WTC11 (cell line): Measurements from ENCODE around the gene STX4. TPM values are rescaled to one million over a fixed set of nuclear protein-coding genes. Genes with fewer than 3 reads are reported as not detected.

Experiments
- ATAC-seq: fragments of 200-7000 bp; cut with Tn5 transposase; 2 replicates; pipeline ENCODE4 v1.10.0; 2021; ENCODE audit warnings: mild to moderate bottlenecking, moderate library complexity
- CTCF ChIA-PET: fragments of 300-600 bp; sonication (Branson Sonifier 250); formaldehyde crosslinking; loops from one replicate; lab custom pipeline; 2021; ENCODE audit warnings: antibody characterized with exemption; lab: Charles Lee
- POLR2A ChIA-PET: fragments of 350-600 bp; sonication (Branson Sonifier 250); formaldehyde crosslinking; loops from one replicate; lab custom pipeline; 2021; ENCODE audit warnings: antibody characterized with exemption; lab: Charles Lee
- DNase-seq: peaks from one replicate; pipeline ENCODE4 v3.0.0; 2021; ENCODE audit warnings: low spot score
- H3K27ac Mint-ChIP-seq: 2 replicates; pipeline ENCODE4 v1.8.0; 2021; ENCODE audit warnings: mixed read lengths
- H3K27me3 Mint-ChIP-seq: 2 replicates; pipeline ENCODE4 v1.8.0; 2021; ENCODE audit warnings: low read depth, mild to moderate bottlenecking, moderate library complexity, mixed read lengths
- H3K36me3 Mint-ChIP-seq: 2 replicates; pipeline ENCODE4 v1.8.0; 2021; ENCODE audit warnings: mixed read lengths
- H3K4me1 Mint-ChIP-seq: 2 replicates; pipeline ENCODE4 v1.8.0; 2022; ENCODE audit warnings: mixed read lengths
- H3K4me3 Mint-ChIP-seq: 2 replicates; pipeline ENCODE4 v1.8.0; 2021; ENCODE audit warnings: mild to moderate bottlenecking, moderate library complexity, mixed read lengths
- H3K9me3 Mint-ChIP-seq: 2 replicates; pipeline ENCODE4 v1.8.0; 2021; ENCODE audit warnings: mixed read lengths
- AFF4 ChIP-seq: sonication (generic); formaldehyde crosslinking; IDR thresholded peaks from 2 replicates; pipeline ENCODE4 v1.8.1; 2023; ENCODE audit warnings: mild to moderate bottlenecking, missing genetic modification reagents, borderline replicate concordance
- ATF1 ChIP-seq: sonication (generic); formaldehyde crosslinking; IDR thresholded peaks from 2 replicates; pipeline ENCODE4 v1.8.1; 2023; ENCODE audit warnings: mild to moderate bottlenecking, moderate library complexity, missing genetic modification reagents
- ATF3 ChIP-seq: sonication (generic); formaldehyde crosslinking; conservative IDR thresholded peaks from 2 replicates; pipeline ENCODE4 v1.8.1; 2022; ENCODE audit warnings: mild to moderate bottlenecking, missing genetic modification reagents
- CREB1 ChIP-seq: sonication (generic); formaldehyde crosslinking; IDR thresholded peaks from 2 replicates; pipeline ENCODE4 v1.8.0; 2023; ENCODE audit warnings: mild to moderate bottlenecking, missing genetic modification reagents
- FOXJ3 ChIP-seq: sonication (generic); formaldehyde crosslinking; IDR thresholded peaks from 2 replicates; pipeline ENCODE4 v1.9.0; 2021; ENCODE audit warnings: missing genetic modification reagents, mild to moderate bottlenecking, borderline replicate concordance
- FOXP1 ChIP-seq: sonication (generic); formaldehyde crosslinking; IDR thresholded peaks from 2 replicates; pipeline ENCODE4 v1.8.0; 2022; ENCODE audit warnings: missing genetic modification reagents, mild to moderate bottlenecking, moderate library complexity, borderline replicate concordance
- GABPB1 ChIP-seq: sonication (generic); formaldehyde crosslinking; IDR thresholded peaks from 2 replicates; pipeline ENCODE4 v1.8.1; 2023; ENCODE audit warnings: mild to moderate bottlenecking, missing genetic modification reagents
- GRHL2 ChIP-seq: fragments of 250-450 bp; sonication (Bioruptor Pico); IDR thresholded peaks from 2 replicates; pipeline ENCODE4 v1.8.0; 2022; ENCODE audit warnings: mild to moderate bottlenecking, moderate library complexity; ENCODE audit not compliant: insufficient replicate concordance, severe bottlenecking
- HMGA2 ChIP-seq: fragments of 250-450 bp; sonication (Bioruptor Pico); IDR thresholded peaks from 2 replicates; pipeline ENCODE4 v1.4.0; 2021; ENCODE audit warnings: mild to moderate bottlenecking, moderate library complexity
- JUN ChIP-seq: sonication (generic); formaldehyde crosslinking; IDR thresholded peaks from 2 replicates; pipeline ENCODE4 v1.8.0; 2023; ENCODE audit warnings: mild to moderate bottlenecking, missing genetic modification reagents
- KAT7 ChIP-seq: sonication (generic); formaldehyde crosslinking; IDR thresholded peaks from 2 replicates; pipeline ENCODE4 v1.8.1; 2023; ENCODE audit warnings: missing genetic modification reagents, mild to moderate bottlenecking, borderline replicate concordance
- NFE2L1 ChIP-seq: sonication (generic); formaldehyde crosslinking; IDR thresholded peaks from 2 replicates; pipeline ENCODE4 v1.8.1; 2023; ENCODE audit warnings: missing genetic modification reagents
- NFYB ChIP-seq: sonication (generic); formaldehyde crosslinking; conservative IDR thresholded peaks from 2 replicates; pipeline ENCODE4 v1.8.0; 2022; ENCODE audit warnings: low read depth, missing genetic modification reagents
- NR2C2 ChIP-seq: sonication (generic); formaldehyde crosslinking; IDR thresholded peaks from 2 replicates; pipeline ENCODE4 v1.8.0; 2022; ENCODE audit warnings: mild to moderate bottlenecking, missing genetic modification reagents
- OVOL2 ChIP-seq: fragments of 250-450 bp; sonication (Bioruptor Pico); IDR thresholded peaks from 2 replicates; pipeline ENCODE4 v1.9.0; 2021; ENCODE audit warnings: mild to moderate bottlenecking, borderline replicate concordance
- SMAD4 ChIP-seq: sonication (generic); formaldehyde crosslinking; IDR thresholded peaks from 2 replicates; pipeline ENCODE4 v1.8.0; 2022; ENCODE audit warnings: mild to moderate bottlenecking, missing genetic modification reagents
- SOX15 ChIP-seq: fragments of 250-450 bp; sonication (Bioruptor Pico); IDR thresholded peaks from 2 replicates; pipeline ENCODE4 v1.9.0; 2021; ENCODE audit warnings: mild to moderate bottlenecking
- TEAD1 ChIP-seq: sonication (generic); formaldehyde crosslinking; IDR thresholded peaks from 2 replicates; pipeline ENCODE4 v1.8.0; 2022; ENCODE audit warnings: mild to moderate bottlenecking, missing genetic modification reagents
- ZBTB43 ChIP-seq: sonication (generic); formaldehyde crosslinking; IDR thresholded peaks from 2 replicates; pipeline ENCODE4 v1.8.1; 2023; ENCODE audit warnings: mild to moderate bottlenecking, missing genetic modification reagents
- ZNF121 ChIP-seq: sonication (generic); formaldehyde crosslinking; IDR thresholded peaks from 2 replicates; pipeline ENCODE4 v1.8.0; 2023; ENCODE audit warnings: missing genetic modification reagents
- ZNF219 ChIP-seq: sonication (generic); formaldehyde crosslinking; IDR thresholded peaks from 2 replicates; pipeline ENCODE4 v1.8.0; 2023; ENCODE audit warnings: missing genetic modification reagents, mild to moderate bottlenecking, borderline replicate concordance
- total RNA-seq: library from RNA; stranded (reverse); gene quantifications from 3 replicates; pipeline ENCODE4 v1.2.3, GENCODE V29; 2021

The STX4 gene
- total RNA-seq, 1 experiment from 2014 or later = 38.4 TPM

GRCh38 chr16:31005350-31006085 is 27.8 kb upstream of the STX4 start:
- POLR2A ChIA-PET = interaction anchor here (1.0 kb wide), 1 partner anchor 35 kb away, joined by 3 read pairs; no protein-coding TSS in a partner anchor
- no peak overlapping the region for H3K4me3 Mint-ChIP-seq
- DNase-seq = no peak
- TF ChIP-seq NFYB (CRISPR knock-in tag) (no peak), FOXJ3 (CRISPR knock-in tag) (no peak), ATF3 (CRISPR knock-in tag) (no peak), SMAD4 (CRISPR knock-in tag) (no peak), ZNF219 (CRISPR knock-in tag) (no peak), NR2C2 (CRISPR knock-in tag) (no peak), HMGA2 (no peak), ATF1 (CRISPR knock-in tag) (no peak), ZNF121 (no peak; the same call in 1 of the 2 replicates), GABPB1 (CRISPR knock-in tag) (no peak), CREB1 (CRISPR knock-in tag) (no peak), JUN (no peak), NFE2L1 (CRISPR knock-in tag) (no peak), ZBTB43 (CRISPR knock-in tag) (no peak), SOX15 (CRISPR knock-in tag) (no peak), AFF4 (CRISPR knock-in tag) (no peak), FOXP1 (CRISPR knock-in tag) (no peak), KAT7 (no peak), TEAD1 (CRISPR knock-in tag) (no peak)
- TF ChIP-seq, all 79 proteins: peak for 0
- Mint-ChIP-seq H3K36me3 (no peaks in the 10 kb centered on the region), H3K27ac (no peak overlapping the region), H3K4me1 (peaks cover 19% of the 10 kb centered on the region), H3K9me3 (no peaks in the 10 kb centered on the region), H3K27me3 (no peaks in the 10 kb centered on the region)
- CTCF ChIA-PET = no interaction called here
- no peak for ATAC-seq

- Mint-ChIP-seq H3K27me3 (0 out of 2 replicates have a peak, but pooled peaks cover under 1% of the 10 kb centered on the region), H3K9me3 (no peaks in the 10 kb centered on the region), H3K27ac (no peak overlapping the region; the same call in 1 of the 2 replicates), H3K4me3 (no peak overlapping the region), H3K36me3 (no peaks in the 10 kb centered on the region), H3K4me1 (peaks cover 19% of the 10 kb centered on the region)
- TF ChIP-seq GRHL2 (CRISPR knock-in tag) (no peak), OVOL2 (CRISPR knock-in tag) (no peak)
- CTCF ChIA-PET = no interaction called here
- ATAC-seq (no peak), DNase-seq (no peak)
- POLR2A ChIA-PET = no interaction called here
Measured at GRCh38 chr16:31006086-31006385, 27.3 kb upstream of the STX4 start.
